ENCODE measurements around the gene FAM131B. TPM values are rescaled to one million over a fixed set of nuclear protein-coding genes. Genes with fewer than 3 reads are reported as not detected.

FAM131B gene
- total and polyA plus RNA-seq, 11 donors = 0.15 to 0.79 (median 0.40) TPM

GRCh38 chr7:143334244-143334643 is 28.3 kb downstream of the FAM131B start:
- 39 to 58% (median 44%) methylated on average over 1 of the region's 1 CpG for WGBS, 4 donors
- intact Hi-C loops (cut with DNase I) = no loop called here
- Histone ChIP-seq H3K9me3 (no peaks in the 10 kb centered on the region), H3K27ac (no peak overlapping the region), H3K4me3 (no peak overlapping the region), H3K27me3 (peaks cover 0 to 14% (median 0%) of the 10 kb centered on the region in 9 donors), H3K4me1 (peaks cover 0 to 7% (median 0%) of the 10 kb centered on the region in 12 donors), H3K36me3 (no peaks in the 10 kb centered on the region)
- ATAC-seq = no peak
- TF ChIP-seq, protein P1, sequence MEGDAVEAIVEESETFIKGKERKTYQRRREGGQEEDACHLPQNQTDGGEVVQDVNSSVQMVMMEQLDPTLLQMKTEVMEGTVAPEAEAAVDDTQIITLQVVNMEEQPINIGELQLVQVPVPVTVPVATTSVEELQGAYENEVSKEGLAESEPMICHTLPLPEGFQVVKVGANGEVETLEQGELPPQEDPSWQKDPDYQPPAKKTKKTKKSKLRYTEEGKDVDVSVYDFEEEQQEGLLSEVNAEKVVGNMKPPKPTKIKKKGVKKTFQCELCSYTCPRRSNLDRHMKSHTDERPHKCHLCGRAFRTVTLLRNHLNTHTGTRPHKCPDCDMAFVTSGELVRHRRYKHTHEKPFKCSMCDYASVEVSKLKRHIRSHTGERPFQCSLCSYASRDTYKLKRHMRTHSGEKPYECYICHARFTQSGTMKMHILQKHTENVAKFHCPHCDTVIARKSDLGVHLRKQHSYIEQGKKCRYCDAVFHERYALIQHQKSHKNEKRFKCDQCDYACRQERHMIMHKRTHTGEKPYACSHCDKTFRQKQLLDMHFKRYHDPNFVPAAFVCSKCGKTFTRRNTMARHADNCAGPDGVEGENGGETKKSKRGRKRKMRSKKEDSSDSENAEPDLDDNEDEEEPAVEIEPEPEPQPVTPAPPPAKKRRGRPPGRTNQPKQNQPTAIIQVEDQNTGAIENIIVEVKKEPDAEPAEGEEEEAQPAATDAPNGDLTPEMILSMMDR (IDR thresholded peaks at IDR 0.05) = no peak
- no peak for TF ChIP-seq POLR2A (IDR thresholded peaks at IDR 0.05)
- DNase-seq = no peak

DNA sequence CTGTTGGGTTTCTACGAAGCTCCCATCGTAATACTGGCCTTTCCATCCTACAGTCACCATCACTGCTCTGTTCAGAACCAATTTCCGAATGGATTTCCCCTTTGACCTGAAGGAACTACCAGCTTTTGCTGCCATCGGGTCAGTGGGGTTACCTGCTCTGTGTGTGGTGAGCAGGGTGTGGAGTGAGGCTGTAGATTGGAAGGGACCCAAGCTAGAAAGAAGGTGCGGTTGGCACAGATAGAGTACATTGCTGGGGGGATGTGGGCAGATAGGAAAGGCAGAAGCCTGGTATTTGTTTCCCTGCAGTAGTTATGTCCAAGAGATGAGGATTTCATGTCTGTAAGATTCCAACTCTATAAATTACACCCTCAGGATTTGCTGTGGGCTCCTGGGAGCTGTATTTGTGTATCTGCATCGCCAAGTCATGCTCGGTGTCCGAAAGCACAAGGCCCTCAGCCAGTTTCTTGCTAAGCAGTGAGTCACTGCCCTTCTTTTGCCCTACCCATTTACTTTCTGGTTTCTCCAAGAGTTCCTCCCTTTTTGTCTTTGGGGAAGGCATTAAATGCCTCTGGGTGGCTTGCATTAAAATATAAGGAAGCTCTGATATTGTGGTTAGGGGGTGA is 31.2 kb downstream of the FAM131B start:
- intact Hi-C loops (cut with DNase I) = no loop called here
- TF ChIP-seq, protein P1 (IDR thresholded peaks at IDR 0.05) = no peak
- TF ChIP-seq POLR2A (IDR thresholded peaks at IDR 0.05) = no peak
- ATAC-seq (peak in 1 of 4 donors; percentile 41), DNase-seq (no peak)
- Histone ChIP-seq H3K4me1 (peaks cover 0 to 7% (median 0%) of the 10 kb centered on the region in 12 donors), H3K36me3 (no peaks in the 10 kb centered on the region), H3K9me3 (no peaks in the 10 kb centered on the region), H3K4me3 (no peak overlapping the region), H3K27me3 (peaks cover 0 to 3% (median 0%) of the 10 kb centered on the region in 9 donors), H3K27ac (no peak overlapping the region)
- WGBS, 4 donors = 75 to 85% (median 81%) methylated on average over 8 of the region's 8 CpGs

DNA sequence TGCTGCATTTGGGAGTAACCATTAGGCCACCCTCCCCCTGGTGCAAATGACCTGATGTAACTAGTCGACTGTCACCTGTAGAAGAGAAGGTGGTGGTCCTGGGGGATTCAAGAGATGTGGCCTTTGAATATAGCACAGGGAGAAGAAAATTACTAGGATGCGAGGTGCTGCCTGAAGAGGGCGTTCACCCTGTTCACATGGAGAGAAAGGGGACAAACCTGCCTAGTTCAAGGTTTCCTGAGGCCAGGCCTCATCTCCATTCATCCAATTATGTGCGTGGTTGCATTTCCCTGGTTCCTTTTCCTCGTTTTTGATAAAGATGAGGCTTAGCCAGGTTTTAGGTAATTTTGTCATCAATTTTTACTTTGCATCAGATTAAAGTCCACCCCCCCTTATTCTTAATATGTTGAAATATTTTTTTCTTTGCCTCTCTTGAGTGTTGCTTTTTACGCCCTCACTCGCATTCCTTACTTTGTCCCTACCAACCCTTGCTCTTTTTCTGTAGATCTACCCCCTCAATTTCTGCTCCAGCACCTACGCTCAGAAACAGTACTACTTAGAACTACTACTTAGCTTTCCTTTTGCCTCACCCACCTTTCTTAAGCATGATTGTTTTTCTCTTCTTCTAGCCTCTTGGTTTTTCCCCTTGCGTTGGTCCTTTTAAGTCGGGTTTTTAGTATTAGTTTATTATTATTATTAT is 32.9 kb downstream of the FAM131B start:
- WGBS, 4 donors = 90 to 94% (median 91%) methylated on average over 10 of the region's 10 CpGs
- ATAC-seq = no peak

DNA sequence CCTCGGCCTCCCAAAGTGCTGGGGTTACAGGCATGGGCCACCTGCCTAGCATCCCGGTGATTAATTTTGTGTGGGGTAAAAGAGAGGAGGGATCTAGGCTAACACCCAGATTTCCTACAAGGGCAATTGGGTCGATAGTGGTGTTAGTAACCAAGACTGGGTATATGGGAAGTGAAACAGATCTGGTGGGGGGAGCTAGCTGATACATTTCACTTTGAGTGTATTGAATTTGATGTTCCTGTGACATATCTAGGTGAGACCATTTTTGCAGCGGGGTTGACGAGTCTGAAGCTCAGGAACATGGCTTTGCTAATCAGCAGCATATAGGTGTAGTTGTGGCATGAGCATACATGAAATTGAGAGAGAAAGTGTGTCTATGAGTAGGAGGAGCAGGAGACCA is 34.6 kb downstream of the FAM131B start:
- H3K4me1 ChIP-seq = peaks cover 0 to 7% (median 0%) of the 10 kb centered on the region in 12 donors
- no peaks in the 10 kb centered on the region for H3K27me3 ChIP-seq
- TF ChIP-seq, protein P1 (IDR thresholded peaks at IDR 0.05) = no peak
- no peak for TF ChIP-seq POLR2A (IDR thresholded peaks at IDR 0.05)
- H3K9me3 ChIP-seq = no peaks in the 10 kb centered on the region
- H3K4me3 ChIP-seq = no peak overlapping the region
- no peaks in the 10 kb centered on the region for H3K36me3 ChIP-seq
- no peak overlapping the region for H3K27ac ChIP-seq
- WGBS, 4 donors = 86 to 89% (median 89%) methylated on average over 5 of the region's 5 CpGs
- DNase-seq = no peak
- no peak for ATAC-seq
- intact Hi-C loops (cut with DNase I) = loop anchor here in 2 of 10 donors (10.0 kb wide), 2 partner anchors 87 to 613 kb away; no protein-coding TSS in a partner anchor

More for the DNA sequence above, 32.9 kb downstream of the FAM131B start:
- H3K27me3 ChIP-seq = no peaks in the 10 kb centered on the region
- peaks cover 0 to 7% (median 0%) of the 10 kb centered on the region in 12 donors for H3K4me1 ChIP-seq
- H3K36me3 ChIP-seq = no peaks in the 10 kb centered on the region
- TF ChIP-seq, protein P1 (IDR thresholded peaks at IDR 0.05) = no peak
- no peak for TF ChIP-seq POLR2A (IDR thresholded peaks at IDR 0.05)
- H3K27ac ChIP-seq = no peak overlapping the region
- DNase-seq = no peak
- H3K4me3 ChIP-seq = no peak overlapping the region
- intact Hi-C loops (cut with DNase I) = loop anchor here in 2 of 10 donors (10.0 kb wide), 2 partner anchors 85 to 615 kb away; no protein-coding TSS in a partner anchor
- no peaks in the 10 kb centered on the region for H3K9me3 ChIP-seq

All from heart left ventricle (tissue), 16 donors.